Breast epithelium (tissue), 4 donors: Measurements from ENCODE around the gene PRRT4. TPM values are rescaled to one million over a fixed set of nuclear protein-coding genes. Genes with fewer than 3 reads are reported as not detected.
A peak's percentile ranks its signal among the peaks of the same experiment; 100 is the strongest.

ENCODE experiments used
- DNase-seq, 2 donors: peaks; one replicate each; pipeline ENCODE4 v3.0.0-alpha.2; 2019; ENCODE audit warnings: low spot score in 2 of 2
- H3K27ac ChIP-seq, 2 donors: fragments of 200-600 bp; sonication (generic) in 1 of 2; one replicate each; pipeline ENCODE4 v1.5.1; 2016 to 2019; ENCODE audit warnings: mild to moderate bottlenecking in 1 of 2
- H3K27me3 ChIP-seq, 2 donors: fragments of 200-600 bp; sonication (generic) in 1 of 2; one replicate each; pipeline versions ENCODE4 v1.5.1 to v1.6.0; 2017 to 2019; ENCODE audit warnings: control low read depth in 1 of 2, mild to moderate bottlenecking in 1 of 2
- H3K36me3 ChIP-seq: fragments of 200-600 bp; one replicate; pipeline ENCODE4 v1.5.1; 2019
- H3K4me1 ChIP-seq, 2 donors: fragments of 200-600 bp; sonication (generic); one replicate each; pipeline ENCODE4 v1.5.1; 2016 to 2019; ENCODE audit warnings: control low read depth in 1 of 2
- H3K4me3 ChIP-seq, 3 donors: fragments of 200-600 bp; sonication (generic); 1 replicate in 2 of 3; 2 replicates in 1 of 3; pipeline ENCODE4 v1.5.1; 2016 to 2019; ENCODE audit warnings: mild to moderate bottlenecking in 3 of 3, moderate library complexity in 2 of 3
- H3K9me3 ChIP-seq, 2 donors: fragments of 200-600 bp; sonication (generic) in 1 of 2; one replicate each; pipeline ENCODE4 v1.5.1; 2016 to 2019; ENCODE audit warnings: control low read depth in 1 of 2
- POLR2A ChIP-seq: fragments of 450-650 bp; IDR thresholded peaks from one replicate; pipeline ENCODE4 v1.6.1; 2016; ENCODE audit warnings: antibody characterized with exemption, mild to moderate bottlenecking, moderate library complexity
- POLR2AphosphoS5 ChIP-seq, 3 donors: sonication (generic); formaldehyde crosslinking; IDR thresholded peaks; one replicate each; pipeline ENCODE4 v1.6.1; 2017; ENCODE audit warnings: antibody characterized with exemption in 3 of 3
- intact Hi-C: fragments of 100-400 bp; cut with DNase I; formaldehyde crosslinking; loops from one replicate; pipeline ENCODE4 v1.15.1; 2023; ENCODE audit warnings: low total_unique reads
- total RNA-seq, 3 donors: library from RNA; depleted of rRNA; stranded (reverse); fragments of >200 nt; gene quantifications; one replicate each; pipeline ENCODE4 v1.1.0, GENCODE V29; 2016
- TF ChIP-seq, protein P1 (sequence below), 3 donors: fragments of 450-650 bp; IDR thresholded peaks; one replicate each; pipeline ENCODE4 v1.5.1; 2016 to 2017; ENCODE audit warnings: antibody characterized with exemption in 3 of 3, mild to moderate bottlenecking in 3 of 3, moderate library complexity in 3 of 3

The PRRT4 gene
- total RNA-seq, 3 donors from 2014 or later, result under 0.01 to 3.8 (median 0.44) TPM

DNA sequence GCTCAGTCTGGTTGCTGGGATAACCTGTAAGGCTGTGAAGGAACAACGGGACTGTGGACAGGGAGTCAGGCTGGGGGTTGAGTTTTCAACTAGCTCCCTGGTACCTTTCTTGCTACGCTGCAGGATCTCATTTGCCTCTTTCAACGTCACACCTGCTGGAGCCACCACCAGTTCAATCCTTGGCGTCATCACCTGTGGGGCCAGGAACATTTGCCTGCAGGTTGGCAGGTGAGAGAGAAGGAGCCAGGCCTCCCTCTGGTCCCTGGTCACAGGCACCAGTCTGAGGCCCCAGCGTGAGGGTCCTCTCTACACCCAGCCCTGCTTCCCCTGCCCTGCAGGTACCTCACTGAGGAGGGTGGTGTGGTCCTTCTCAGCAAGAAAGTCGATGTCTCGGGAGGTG is 38.5 kb upstream of the PRRT4 start:
- Histone ChIP-seq H3K27ac (no peak overlapping the region), H3K27me3 (no peaks in the 10 kb centered on the region), H3K4me3 (no peak overlapping the region), H3K4me1 (peaks cover 0 to 11% of the 10 kb centered on the region in 2 donors), H3K9me3 (no peaks in the 10 kb centered on the region), H3K36me3 (no peaks in the 10 kb centered on the region)
- TF ChIP-seq, protein P1, sequence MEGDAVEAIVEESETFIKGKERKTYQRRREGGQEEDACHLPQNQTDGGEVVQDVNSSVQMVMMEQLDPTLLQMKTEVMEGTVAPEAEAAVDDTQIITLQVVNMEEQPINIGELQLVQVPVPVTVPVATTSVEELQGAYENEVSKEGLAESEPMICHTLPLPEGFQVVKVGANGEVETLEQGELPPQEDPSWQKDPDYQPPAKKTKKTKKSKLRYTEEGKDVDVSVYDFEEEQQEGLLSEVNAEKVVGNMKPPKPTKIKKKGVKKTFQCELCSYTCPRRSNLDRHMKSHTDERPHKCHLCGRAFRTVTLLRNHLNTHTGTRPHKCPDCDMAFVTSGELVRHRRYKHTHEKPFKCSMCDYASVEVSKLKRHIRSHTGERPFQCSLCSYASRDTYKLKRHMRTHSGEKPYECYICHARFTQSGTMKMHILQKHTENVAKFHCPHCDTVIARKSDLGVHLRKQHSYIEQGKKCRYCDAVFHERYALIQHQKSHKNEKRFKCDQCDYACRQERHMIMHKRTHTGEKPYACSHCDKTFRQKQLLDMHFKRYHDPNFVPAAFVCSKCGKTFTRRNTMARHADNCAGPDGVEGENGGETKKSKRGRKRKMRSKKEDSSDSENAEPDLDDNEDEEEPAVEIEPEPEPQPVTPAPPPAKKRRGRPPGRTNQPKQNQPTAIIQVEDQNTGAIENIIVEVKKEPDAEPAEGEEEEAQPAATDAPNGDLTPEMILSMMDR (IDR thresholded peaks at IDR 0.05), result no peak
- TF ChIP-seq POLR2AphosphoS5 (IDR thresholded peaks at IDR 0.05) (no peak), POLR2A (no peak)
- intact Hi-C loops, result no loop called here
- DNase-seq, result no peak

DNA sequence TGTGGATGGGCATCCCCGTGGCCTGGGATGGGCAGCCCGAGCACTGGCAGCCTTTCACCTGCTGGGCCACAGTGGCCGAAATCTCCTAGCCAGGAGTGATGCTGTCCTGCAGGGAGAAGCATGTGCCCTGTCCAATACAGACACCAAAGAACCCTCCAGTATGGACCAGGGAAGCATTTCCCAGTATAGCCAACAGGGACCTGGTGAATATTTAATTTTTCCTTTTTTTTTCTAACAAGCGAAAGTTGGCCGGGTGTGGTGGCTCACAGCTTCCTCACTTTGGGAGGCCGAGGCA is 37.3 kb upstream of the PRRT4 start:
- Histone ChIP-seq H3K27ac (no peak overlapping the region), H3K9me3 (no peaks in the 10 kb centered on the region), H3K27me3 (no peaks in the 10 kb centered on the region), H3K4me1 (no peaks in the 10 kb centered on the region), H3K4me3 (no peak overlapping the region), H3K36me3 (no peaks in the 10 kb centered on the region)
- TF ChIP-seq POLR2A, result no peak
- TF ChIP-seq, protein P1 (IDR thresholded peaks at IDR 0.05), result no peak
- TF ChIP-seq POLR2AphosphoS5 (IDR thresholded peaks at IDR 0.05), result no peak
- intact Hi-C loops, result no loop called here
- DNase-seq, result no peak

DNA sequence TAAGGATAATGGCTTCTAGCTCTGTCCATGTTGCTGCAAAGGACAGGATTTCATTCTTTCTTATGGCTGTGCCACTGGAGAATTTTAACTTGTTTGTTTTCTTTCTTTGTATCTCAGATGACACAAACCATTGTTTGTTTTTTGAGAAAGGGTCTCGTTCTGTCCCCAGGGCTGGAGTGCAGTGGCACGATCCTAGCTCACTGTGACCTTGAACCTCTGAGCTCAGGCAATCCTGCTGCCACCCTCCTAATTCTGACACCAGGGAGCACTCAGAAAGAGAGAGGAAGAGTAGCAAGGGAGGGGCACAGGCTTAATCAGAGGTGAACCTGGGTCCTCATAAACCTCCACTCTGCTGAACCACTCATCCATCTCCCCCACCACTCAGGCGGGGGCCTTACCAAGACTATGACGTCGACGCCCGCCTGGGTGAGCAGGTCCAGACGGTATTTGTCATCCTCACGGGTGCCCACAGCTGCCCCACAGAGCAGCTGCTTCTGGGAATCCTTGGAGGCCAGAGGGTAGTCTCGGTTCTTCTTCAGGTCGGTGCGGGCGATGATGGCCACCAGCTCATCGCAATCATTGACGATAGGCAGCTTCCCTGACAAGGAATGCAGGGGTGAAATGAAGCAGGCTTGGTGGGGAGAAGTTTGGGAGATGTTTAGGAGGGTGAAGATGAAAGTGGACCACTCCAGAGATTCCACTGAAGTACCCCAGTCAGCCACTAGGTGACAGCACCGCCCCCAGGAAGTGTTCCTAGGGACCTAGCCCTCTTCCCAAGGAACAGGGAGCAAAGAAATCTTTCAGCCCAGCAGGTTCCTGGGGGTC is 36.7 kb upstream of the PRRT4 start:
- Histone ChIP-seq H3K27me3 (no peaks in the 10 kb centered on the region), H3K36me3 (no peaks in the 10 kb centered on the region), H3K9me3 (no peaks in the 10 kb centered on the region), H3K4me3 (no peak overlapping the region), H3K27ac (no peak overlapping the region), H3K4me1 (no peaks in the 10 kb centered on the region)
- intact Hi-C loops, result no loop called here
- TF ChIP-seq POLR2A (no peak), POLR2AphosphoS5 (IDR thresholded peaks at IDR 0.05) (no peak)
- TF ChIP-seq, protein P1 (IDR thresholded peaks at IDR 0.05), result peak; percentile 69 to 87 (median 86)
- DNase-seq, result no peak

DNA sequence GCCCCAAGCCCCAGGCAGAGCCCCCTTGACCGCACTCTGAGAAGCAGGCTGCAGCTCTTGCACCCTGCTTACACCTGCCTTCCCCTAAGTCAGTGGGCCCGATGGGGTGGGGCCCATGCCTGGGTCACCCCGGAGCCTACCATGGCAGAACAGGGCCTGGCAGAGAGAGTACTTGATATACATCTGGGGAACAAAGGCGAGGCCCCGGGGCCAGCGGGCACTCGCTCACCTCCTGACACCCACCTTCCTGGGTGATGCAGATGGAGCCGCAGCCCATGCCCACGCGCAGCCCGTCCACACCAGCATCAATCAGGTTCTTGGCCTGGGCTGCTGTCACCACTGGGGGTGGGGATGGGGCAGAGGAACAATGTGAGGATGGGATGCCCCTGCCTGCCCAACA is 34.9 kb upstream of the PRRT4 start:
- Histone ChIP-seq H3K36me3 (no peaks in the 10 kb centered on the region), H3K27me3 (no peaks in the 10 kb centered on the region), H3K4me1 (no peaks in the 10 kb centered on the region), H3K9me3 (no peaks in the 10 kb centered on the region), H3K27ac (no peak overlapping the region), H3K4me3 (no peak overlapping the region)
- intact Hi-C loops, result no loop called here
- TF ChIP-seq, protein P1 (IDR thresholded peaks at IDR 0.05), result no peak
- TF ChIP-seq POLR2AphosphoS5 (IDR thresholded peaks at IDR 0.05) (no peak), POLR2A (no peak)
- DNase-seq, result no peak

DNA sequence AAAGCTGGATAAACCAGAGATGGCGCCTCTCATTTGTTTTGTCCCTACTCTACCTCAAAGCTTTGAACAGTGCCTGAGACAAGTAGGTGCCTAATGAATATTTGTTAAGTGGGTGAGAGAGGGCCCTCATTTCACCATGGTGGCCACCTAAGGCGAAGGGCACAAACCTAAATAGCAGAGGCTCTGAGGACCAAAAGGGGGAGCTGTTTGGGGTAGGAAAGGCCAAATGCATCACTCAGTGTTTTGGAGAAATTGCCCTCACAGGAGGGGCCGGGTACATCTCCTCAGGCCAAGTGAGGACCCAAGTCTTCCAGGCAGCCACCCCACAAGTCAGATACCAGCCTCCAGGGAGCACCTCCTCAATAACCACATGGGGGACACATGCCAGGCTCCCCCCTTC is 34.3 kb upstream of the PRRT4 start:
- intact Hi-C loops, result no loop called here
- no peak for DNase-seq
- H3K9me3 ChIP-seq, result no peaks in the 10 kb centered on the region
- TF ChIP-seq, protein P1 (IDR thresholded peaks at IDR 0.05), result no peak
- TF ChIP-seq POLR2AphosphoS5 (IDR thresholded peaks at IDR 0.05) (no peak), POLR2A (no peak)
- no peak overlapping the region for H3K4me3 ChIP-seq
- no peaks in the 10 kb centered on the region for H3K4me1 ChIP-seq
- H3K27me3 ChIP-seq, result no peaks in the 10 kb centered on the region
- no peak overlapping the region for H3K27ac ChIP-seq
- H3K36me3 ChIP-seq, result no peaks in the 10 kb centered on the region
